Caco-2 (cell line): ENCODE results near the gene SEPTIN7. TPM values are rescaled to one million over a fixed set of nuclear protein-coding genes. Genes with fewer than 3 reads are reported as not detected.
"Not testable (repeated sequence)": the region's sequence is repeated elsewhere in the genome, so short reads cannot be mapped to it uniquely, and the experiment has no call there.

Experiments used
- BruUV-seq: library from RNA; stranded (reverse); fragments of 400-500 nt; replicated peaks from 2 replicates; lab custom pipeline; 2021; lab: Mats Ljungman, UMichigan
- CTCF ChIA-PET: fragments of 300-600 bp; sonication (Branson Sonifier 250); formaldehyde crosslinking; loops from one replicate; lab custom pipeline; 2022; ENCODE audit warnings: antibody characterized with exemption; lab: Charles Lee
- POLR2A ChIA-PET: fragments of 300-600 bp; sonication (Branson Sonifier 250); formaldehyde crosslinking; loops from one replicate; lab custom pipeline; 2022; ENCODE audit warnings: antibody characterized with exemption; lab: Charles Lee
- DNase-seq, 2 experiments: peaks; one replicate each; pipeline versions ENCODE4 v3.0.0 to v3.0.0-alpha.2; 2020 to 2022
- H3K27me3 ChIP-seq: replicated peaks from 2 replicates; pipeline ENCODE4 v1.6.0; 2011; ENCODE audit warnings: low read length; ENCODE audit not compliant: control insufficient read depth, insufficient read depth
- H3K36me3 ChIP-seq: 2 replicates; pipeline ENCODE4 v1.5.1; 2011; ENCODE audit warnings: low read length; ENCODE audit not compliant: control insufficient read depth, insufficient read depth
- H3K4me1 ChIP-seq: fragments of 250-450 bp; sonication (Bioruptor Pico); 2 replicates; pipeline ENCODE4 v1.5.1; 2020; ENCODE audit warnings: mild to moderate bottlenecking
- H3K4me3 ChIP-seq: 2 replicates; pipeline ENCODE4 v1.5.1; 2011; ENCODE audit warnings: low read depth, mild to moderate bottlenecking, control low read depth, low read length
- H3K9me3 ChIP-seq: fragments of 250-450 bp; sonication (Bioruptor Pico); 2 replicates; pipeline ENCODE4 v1.5.1; 2020; ENCODE audit warnings: mild to moderate bottlenecking, moderate library complexity
- H3K27ac Mint-ChIP-seq: one replicate; pipeline ENCODE4 v1.8.0; 2022; ENCODE audit warnings: mixed read lengths; ENCODE audit not compliant: unreplicated experiment
- H3K27me3 Mint-ChIP-seq: one replicate; pipeline ENCODE4 v1.8.0; 2022; ENCODE audit warnings: mixed read lengths; ENCODE audit not compliant: insufficient read depth, unreplicated experiment
- H3K36me3 Mint-ChIP-seq: one replicate; pipeline ENCODE4 v1.8.0; 2022; ENCODE audit warnings: mild to moderate bottlenecking, mixed read lengths; ENCODE audit not compliant: insufficient read depth, unreplicated experiment
- H3K4me1 Mint-ChIP-seq: one replicate; pipeline ENCODE4 v1.8.0; 2022; ENCODE audit warnings: low read depth, mixed read lengths; ENCODE audit not compliant: unreplicated experiment
- H3K4me3 Mint-ChIP-seq: one replicate; pipeline ENCODE4 v1.8.0; 2022; ENCODE audit warnings: mild to moderate bottlenecking, moderate library complexity, mixed read lengths; ENCODE audit not compliant: unreplicated experiment
- H3K9me3 Mint-ChIP-seq: one replicate; pipeline ENCODE4 v1.8.0; 2022; ENCODE audit warnings: mixed read lengths; ENCODE audit not compliant: unreplicated experiment
- CTCF ChIP-seq, 2 experiments: fragments of 200-600 bp in 1 of 2; IDR thresholded peaks; 1 replicate in 1 of 2; 2 replicates in 1 of 2; pipeline versions ENCODE4 v1.5.1 to v1.8.0; 2011 to 2022; ENCODE audit warnings: antibody characterized with exemption in 1 of 2, control low read depth in 1 of 2, inconsistent platforms in 1 of 2, low read depth in 1 of 2, low read length in 1 of 2, mild to moderate bottlenecking in 1 of 2, moderate library complexity in 1 of 2; ENCODE audit not compliant: insufficient read depth in 1 of 2, severe bottlenecking in 1 of 2, unreplicated experiment in 1 of 2
- intact Hi-C: fragments of 100-400 bp; cut with micrococcal nuclease; formaldehyde crosslinking; loops from one replicate; pipeline ENCODE4 v1.10.0; 2022; ENCODE audit not compliant: unreplicated experiment
- total RNA-seq: library from RNA; stranded (reverse); gene quantifications from 2 replicates; pipeline ENCODE4 v1.2.3, GENCODE V29; 2022

Gene SEPTIN7
- total RNA-seq, 1 experiment from 2014 or later, result 224 TPM

- CTCF ChIA-PET, result no interaction called here
- intact Hi-C loops, result no loop called here
- H3K4me1 Mint-ChIP-seq, result peaks cover 30% of the 10 kb centered on the region
- no peak for TF ChIP-seq CTCF (IDR thresholded peaks at IDR 0.05; ENCODE audit: insufficient read depth in 1 of 2, low read depth in 1 of 2, low read length in 1 of 2, severe bottlenecking in 1 of 2, unreplicated experiment in 1 of 2)
- DNase-seq, result no peak
- BruUV-seq, result no TSS peak
- peaks cover 62% of the 10 kb centered on the region for H3K4me1 ChIP-seq
- H3K9me3 ChIP-seq, result no peaks in the 10 kb centered on the region
- POLR2A ChIA-PET, result no interaction called here
- no peak overlapping the region for H3K27ac Mint-ChIP-seq
- H3K36me3 Mint-ChIP-seq, result peaks cover 6% of the 10 kb centered on the region
- H3K4me3 ChIP-seq, result no peak overlapping the region
- H3K9me3 Mint-ChIP-seq, result no peaks in the 10 kb centered on the region
- no peaks in the 10 kb centered on the region for H3K36me3 ChIP-seq
- H3K27me3 ChIP-seq, result no peaks in the 10 kb centered on the region
- no peaks in the 10 kb centered on the region for H3K27me3 Mint-ChIP-seq
- H3K4me3 Mint-ChIP-seq, result no peak overlapping the region
Measured at GRCh38 chr7:35754741-35755140, 46.1 kb upstream of the SEPTIN7 start.

- no peaks in the 10 kb centered on the region for H3K9me3 Mint-ChIP-seq
- Histone ChIP-seq H3K36me3 (no peaks in the 10 kb centered on the region), H3K9me3 (no peaks in the 10 kb centered on the region), H3K4me3 (no peak overlapping the region), H3K27me3 (no peaks in the 10 kb centered on the region), H3K4me1 (peaks cover 72% of the 10 kb centered on the region)
- H3K4me3 Mint-ChIP-seq, result no peak overlapping the region
- intact Hi-C loops, result no loop called here
- no peak overlapping the region for H3K27ac Mint-ChIP-seq
- no peaks in the 10 kb centered on the region for H3K27me3 Mint-ChIP-seq
- no peak for TF ChIP-seq CTCF (IDR thresholded peaks at IDR 0.05; ENCODE audit: insufficient read depth in 1 of 2, low read depth in 1 of 2, low read length in 1 of 2, severe bottlenecking in 1 of 2, unreplicated experiment in 1 of 2)
- POLR2A ChIA-PET, result no interaction called here
- CTCF ChIA-PET, result no interaction called here
- peaks cover 38% of the 10 kb centered on the region for H3K4me1 Mint-ChIP-seq
- DNase-seq, result no peak
- H3K36me3 Mint-ChIP-seq, result peaks cover 6% of the 10 kb centered on the region
- no TSS peak for BruUV-seq
Measured at GRCh38 chr7:35755711-35756110, 45.1 kb upstream of the SEPTIN7 start.

- intact Hi-C loops, CTCF ChIA-PET, H3K9me3 Mint-ChIP-seq, H3K27me3 ChIP-seq, H3K36me3 ChIP-seq, H3K27me3 Mint-ChIP-seq, BruUV-seq, H3K36me3 Mint-ChIP-seq, H3K4me3 ChIP-seq, H3K9me3 ChIP-seq, POLR2A ChIA-PET, DNase-seq, H3K4me3 Mint-ChIP-seq: not testable (repeated sequence)
- Mint-ChIP-seq H3K4me1 (peaks cover 38% of the 10 kb centered on the region), H3K27ac (peak overlapping the region; percentile 16)
- H3K4me1 ChIP-seq, result peaks cover 79% of the 10 kb centered on the region
Measured at GRCh38 chr7:35756453-35756852, 44.4 kb upstream of the SEPTIN7 start.

- BruUV-seq, result no TSS peak
- H3K27ac Mint-ChIP-seq, result peak overlapping the region; percentile 66
- no peaks in the 10 kb centered on the region for H3K27me3 Mint-ChIP-seq
- TF ChIP-seq CTCF (IDR thresholded peaks at IDR 0.05; ENCODE audit: insufficient read depth in 1 of 2, low read depth in 1 of 2, low read length in 1 of 2, severe bottlenecking in 1 of 2, unreplicated experiment in 1 of 2), result no peak
- intact Hi-C loops, result no loop called here
- H3K4me1 Mint-ChIP-seq, result peaks cover 33% of the 10 kb centered on the region
- no peak for DNase-seq
- CTCF ChIA-PET, result interaction anchor here (0.6 to 1.0 kb wide), 2 partner anchors 48 to 920 kb away, joined by 3 to 4 read pairs; no protein-coding TSS in a partner anchor
- Histone ChIP-seq H3K27me3 (no peaks in the 10 kb centered on the region), H3K36me3 (no peaks in the 10 kb centered on the region), H3K4me1 (peaks cover 90% of the 10 kb centered on the region), H3K9me3 (no peaks in the 10 kb centered on the region), H3K4me3 (no peak overlapping the region)
- H3K36me3 Mint-ChIP-seq, result peaks cover 6% of the 10 kb centered on the region
- no peaks in the 10 kb centered on the region for H3K9me3 Mint-ChIP-seq
- POLR2A ChIA-PET, result no interaction called here
- H3K4me3 Mint-ChIP-seq, result no peak overlapping the region
Measured at GRCh38 chr7:35757574-35757973, 43.3 kb upstream of the SEPTIN7 start.
